MCF 10A (cell line): Measurements from ENCODE around the gene EFCC1. TPM values are rescaled to one million over a fixed set of nuclear protein-coding genes. Genes with fewer than 3 reads are reported as not detected.

Experiments
- BruUV-seq: library from RNA; stranded (reverse); fragments of 400-500 nt; replicated peaks from 2 replicates; lab custom pipeline; 2021; lab: Mats Ljungman, UMichigan
- CTCF ChIA-PET: fragments of 300-600 bp; sonication (Branson Sonifier 250); formaldehyde crosslinking; extraction: SDS; loops from one replicate; lab custom pipeline; 2021; ENCODE audit warnings: antibody characterized with exemption, inconsistent platforms; lab: Yijun Ruan, JAX
- POLR2A ChIA-PET: fragments of 300-600, 350-650 bp; sonication (Branson Sonifier 250); formaldehyde crosslinking; extraction: SDS; loops from one replicate; lab custom pipeline; 2020; ENCODE audit warnings: antibody characterized with exemption, inconsistent platforms; lab: Yijun Ruan, JAX
- DNase-seq: peaks from one replicate; pipeline ENCODE4 v3.0.0-alpha.2; 2018; ENCODE audit not compliant: unreplicated experiment
- H3K27ac Mint-ChIP-seq: one replicate; pipeline ENCODE4 v1.8.0; 2022; ENCODE audit warnings: mild to moderate bottlenecking, low read depth, mixed read lengths; ENCODE audit not compliant: unreplicated experiment
- H3K27me3 Mint-ChIP-seq: one replicate; pipeline ENCODE4 v1.8.0; 2022; ENCODE audit warnings: mixed read lengths; ENCODE audit not compliant: insufficient read depth, unreplicated experiment
- H3K36me3 Mint-ChIP-seq: one replicate; pipeline ENCODE4 v1.8.0; 2022; ENCODE audit warnings: mild to moderate bottlenecking, moderate library complexity, mixed read lengths; ENCODE audit not compliant: insufficient read depth, unreplicated experiment
- H3K4me1 Mint-ChIP-seq: one replicate; pipeline ENCODE4 v1.8.0; 2022; ENCODE audit warnings: mixed read lengths; ENCODE audit not compliant: insufficient read depth, unreplicated experiment
- H3K4me3 Mint-ChIP-seq: one replicate; pipeline ENCODE4 v1.8.0; 2022; ENCODE audit warnings: mild to moderate bottlenecking, moderate library complexity, mixed read lengths; ENCODE audit not compliant: unreplicated experiment
- H3K9me3 Mint-ChIP-seq: one replicate; pipeline ENCODE4 v1.8.0; 2022; ENCODE audit warnings: mixed read lengths; ENCODE audit not compliant: unreplicated experiment
- CTCF ChIP-seq: fragments of 200-600 bp; IDR thresholded peaks from one replicate; pipeline ENCODE4 v1.8.0; 2022; ENCODE audit warnings: antibody characterized with exemption, mild to moderate bottlenecking; ENCODE audit not compliant: unreplicated experiment
- intact Hi-C: fragments of 100-400 bp; cut with micrococcal nuclease; formaldehyde crosslinking; loops from 2 replicates; pipeline ENCODE4 v1.14.1; 2022
- total RNA-seq: library from RNA; stranded (reverse); gene quantifications from 2 replicates; pipeline ENCODE4 v1.2.3, GENCODE V29; 2022

Gene EFCC1
- total RNA-seq, 1 experiment from 2014 or later, result not detected

GRCh38 chr3:129034642-129035041 lies 33.5 kb downstream of the EFCC1 start:
- TF ChIP-seq CTCF, result no peak
- no TSS peak for BruUV-seq
- POLR2A ChIA-PET, result no interaction called here
- H3K4me1 Mint-ChIP-seq, result no peaks in the 10 kb centered on the region
- no peaks in the 10 kb centered on the region for H3K9me3 Mint-ChIP-seq
- no peak overlapping the region for H3K4me3 Mint-ChIP-seq
- H3K27me3 Mint-ChIP-seq, result no peaks in the 10 kb centered on the region
- DNase-seq, result no peak
- H3K27ac Mint-ChIP-seq, result no peak overlapping the region
- CTCF ChIA-PET, result interaction anchor here (0.6 to 0.9 kb wide), 2 partner anchors 9 to 64 kb away, joined by 4 to 5 read pairs; no protein-coding TSS in a partner anchor
- peaks cover 12% of the 10 kb centered on the region for H3K36me3 Mint-ChIP-seq
- intact Hi-C loops, result no loop called here

- H3K36me3 Mint-ChIP-seq, result peaks cover 12% of the 10 kb centered on the region
- CTCF ChIA-PET, result interaction anchor here (0.6 to 3.9 kb wide), 3 partner anchors 9 to 65 kb away, joined by 3 to 22 read pairs (median 3); no protein-coding TSS in a partner anchor
- TF ChIP-seq CTCF, result no peak
- H3K27me3 Mint-ChIP-seq, result no peaks in the 10 kb centered on the region
- intact Hi-C loops, result no loop called here
- H3K27ac Mint-ChIP-seq, result no peak overlapping the region
- no peaks in the 10 kb centered on the region for H3K9me3 Mint-ChIP-seq
- H3K4me1 Mint-ChIP-seq, result no peaks in the 10 kb centered on the region
- BruUV-seq, result no TSS peak
- DNase-seq, result no peak
- no peak overlapping the region for H3K4me3 Mint-ChIP-seq
- POLR2A ChIA-PET, result no interaction called here
Measured at GRCh38 chr3:129035360-129036221, 34.5 kb downstream of the EFCC1 start.

- no peak for TF ChIP-seq CTCF
- Mint-ChIP-seq H3K4me3 (no peak overlapping the region), H3K9me3 (no peaks in the 10 kb centered on the region), H3K36me3 (peaks cover 12% of the 10 kb centered on the region), H3K4me1 (no peaks in the 10 kb centered on the region), H3K27ac (no peak overlapping the region), H3K27me3 (no peaks in the 10 kb centered on the region)
- DNase-seq, result no peak
- intact Hi-C loops, result no loop called here
- POLR2A ChIA-PET, result no interaction called here
- BruUV-seq, result no TSS peak
- CTCF ChIA-PET, result interaction anchor here (0.6 to 3.9 kb wide), 2 partner anchors 10 to 17 kb away, joined by 3 to 22 read pairs; no protein-coding TSS in a partner anchor
Measured at GRCh38 chr3:129036222-129037092, 35.4 kb downstream of the EFCC1 start.

DNA sequence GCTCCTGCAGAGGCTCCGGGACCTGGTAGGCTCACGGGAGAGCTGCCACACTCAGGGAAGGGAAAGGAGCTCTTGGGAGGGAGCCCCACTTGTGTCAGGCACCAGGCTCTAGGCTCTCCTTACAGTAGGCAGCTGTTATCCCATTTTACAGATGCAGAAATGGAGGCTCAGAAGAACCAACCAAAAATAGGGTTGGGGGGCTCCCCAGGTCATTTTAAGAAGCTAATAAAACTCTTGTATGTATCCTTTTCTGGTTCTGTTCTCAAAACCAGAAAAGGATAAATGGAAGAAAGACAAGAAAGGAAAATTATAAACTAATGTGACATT lies 36.0 kb downstream of the EFCC1 start:
- POLR2A ChIA-PET, result no interaction called here
- BruUV-seq, result no TSS peak
- Mint-ChIP-seq H3K4me3 (no peak overlapping the region), H3K4me1 (no peaks in the 10 kb centered on the region), H3K36me3 (peaks cover 12% of the 10 kb centered on the region), H3K27me3 (no peaks in the 10 kb centered on the region), H3K9me3 (no peaks in the 10 kb centered on the region), H3K27ac (no peak overlapping the region)
- CTCF ChIA-PET, result interaction anchor here (3.9 kb wide), 1 partner anchor 16 kb away, joined by 22 read pairs; no protein-coding TSS in a partner anchor
- intact Hi-C loops, result no loop called here
- DNase-seq, result no peak
- no peak for TF ChIP-seq CTCF
